IPS-NIHi7 (cell line): Measurements from ENCODE around the gene RPH3AL.
"Not testable (repeated sequence)": the region's sequence is repeated elsewhere in the genome, so short reads cannot be mapped to it uniquely, and the experiment has no call there.

ENCODE experiments used
- DNase-seq: peaks from one replicate; pipeline ENCODE4 v3.0.0; 2012; ENCODE audit warnings: mixed read lengths; ENCODE audit errors: extremely low spot score

The RPH3AL gene

DNA sequence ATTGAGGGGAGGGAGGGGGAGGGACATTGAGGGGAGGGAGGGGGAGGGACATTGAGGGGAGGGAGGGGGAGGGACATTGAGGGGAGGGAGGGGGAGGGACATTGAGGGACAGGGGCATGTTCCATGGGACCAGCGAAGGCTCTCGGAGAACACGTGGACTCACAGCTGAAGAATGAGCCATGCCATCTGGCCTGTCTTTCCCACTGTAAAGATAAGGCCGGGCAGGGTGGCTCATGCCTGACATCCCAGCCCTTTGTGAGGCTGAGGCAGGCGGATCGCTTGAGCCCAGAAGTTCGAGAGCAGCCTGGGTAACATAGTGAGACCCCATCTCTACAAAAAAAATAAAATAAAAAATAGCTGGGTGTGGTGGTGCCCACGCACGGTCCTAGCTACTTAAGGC is 32.5 kb downstream of the RPH3AL start:
- DNase-seq: no peak

DNA sequence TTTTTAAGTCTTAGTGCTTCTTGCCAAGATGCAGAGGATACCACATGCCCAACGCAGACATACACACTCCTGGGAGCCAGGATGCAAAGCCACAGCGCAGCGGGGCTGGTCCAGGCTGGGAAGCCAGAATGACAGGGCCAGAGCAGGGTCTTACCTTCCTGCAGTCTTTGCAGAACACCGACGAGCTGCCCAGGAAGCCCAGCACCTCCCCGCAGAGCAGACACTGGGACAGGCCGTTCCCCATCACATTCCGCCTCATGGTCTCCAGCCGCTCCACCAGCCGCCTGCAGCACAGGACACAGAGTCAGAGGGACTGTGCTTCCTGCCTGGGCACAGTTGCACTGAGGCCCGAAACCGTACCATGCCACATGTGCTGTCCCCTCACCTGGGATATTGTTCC is 33.3 kb downstream of the RPH3AL start:
- DNase-seq: no peak

- DNase-seq: not testable (repeated sequence)
These were observed 35.5 kb downstream of the RPH3AL start for GRCh38 chr17:317070-317469.

GRCh38 chr17:315399-315798 is 37.2 kb downstream of the RPH3AL start:
- DNase-seq: not testable (repeated sequence)

DNA sequence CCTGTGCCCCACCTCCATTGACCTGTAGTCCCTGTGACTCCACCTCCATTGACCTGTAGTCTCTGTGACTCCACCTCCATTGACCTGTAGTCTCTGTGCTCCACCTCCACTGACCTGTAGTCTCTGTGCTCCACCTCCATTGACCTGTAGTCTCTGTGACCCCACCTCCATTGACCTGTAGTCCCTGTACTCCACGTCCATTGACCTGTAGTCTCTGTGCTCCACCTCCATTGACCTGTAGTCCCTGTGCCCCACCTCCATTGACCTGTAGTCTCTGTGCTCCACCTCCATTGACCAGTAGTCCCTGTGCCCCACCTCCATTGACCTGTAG is 38.0 kb downstream of the RPH3AL start:
- DNase-seq: not testable (repeated sequence)

DNA sequence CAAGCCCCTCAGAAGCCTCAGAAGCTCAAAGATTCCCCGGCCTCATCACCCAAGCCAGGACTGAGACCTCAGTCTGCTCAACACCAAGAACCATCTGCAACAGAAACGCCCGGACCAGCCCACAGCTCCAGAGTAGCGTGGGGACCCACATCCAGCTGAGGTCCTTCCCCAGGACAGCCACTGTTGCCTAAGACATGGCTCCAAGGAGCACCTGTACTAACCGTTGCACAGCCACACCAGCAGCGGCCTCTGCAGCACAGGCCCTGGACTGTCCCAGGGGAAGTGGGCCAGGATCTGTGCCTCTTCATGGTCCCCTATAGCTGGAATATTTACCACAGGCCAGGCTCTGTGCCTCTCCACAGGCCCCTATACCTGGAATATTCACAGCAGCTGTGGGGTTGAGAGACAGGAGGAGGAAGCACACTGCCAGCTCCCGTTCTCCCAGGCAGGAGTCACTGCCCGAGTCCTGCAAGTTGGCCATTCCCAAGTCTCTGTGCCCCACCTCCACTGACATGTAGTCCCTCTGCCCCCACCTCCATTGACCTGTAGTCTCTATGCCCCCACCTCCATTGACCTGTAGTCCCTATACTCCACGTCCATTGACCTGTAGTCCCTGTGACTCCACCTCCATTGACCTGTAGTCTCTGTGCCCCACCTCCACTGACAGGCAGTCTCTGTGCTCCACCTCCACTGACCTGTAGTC is 38.5 kb downstream of the RPH3AL start:
- DNase-seq: no peak

DNA sequence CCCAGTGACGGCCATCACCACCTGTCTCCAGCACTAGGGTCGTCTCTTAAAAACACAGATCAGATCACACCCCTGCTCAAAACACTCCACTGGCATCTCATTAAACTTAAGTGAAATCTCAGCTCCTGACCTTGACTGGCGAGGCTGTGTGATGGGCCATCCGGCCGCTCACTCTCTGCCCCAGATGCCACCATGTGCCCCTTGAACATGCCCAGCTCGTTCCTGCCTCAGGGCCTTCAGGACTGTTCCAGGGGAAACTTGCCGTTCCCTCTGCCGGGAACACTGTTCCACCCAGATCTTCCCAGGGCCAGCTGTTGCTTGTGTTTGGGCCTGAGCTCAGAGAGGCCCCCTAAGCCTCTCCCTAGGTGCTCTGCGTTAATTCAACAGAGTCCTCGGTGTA is 39.4 kb downstream of the RPH3AL start:
- DNase-seq: no peak

DNA sequence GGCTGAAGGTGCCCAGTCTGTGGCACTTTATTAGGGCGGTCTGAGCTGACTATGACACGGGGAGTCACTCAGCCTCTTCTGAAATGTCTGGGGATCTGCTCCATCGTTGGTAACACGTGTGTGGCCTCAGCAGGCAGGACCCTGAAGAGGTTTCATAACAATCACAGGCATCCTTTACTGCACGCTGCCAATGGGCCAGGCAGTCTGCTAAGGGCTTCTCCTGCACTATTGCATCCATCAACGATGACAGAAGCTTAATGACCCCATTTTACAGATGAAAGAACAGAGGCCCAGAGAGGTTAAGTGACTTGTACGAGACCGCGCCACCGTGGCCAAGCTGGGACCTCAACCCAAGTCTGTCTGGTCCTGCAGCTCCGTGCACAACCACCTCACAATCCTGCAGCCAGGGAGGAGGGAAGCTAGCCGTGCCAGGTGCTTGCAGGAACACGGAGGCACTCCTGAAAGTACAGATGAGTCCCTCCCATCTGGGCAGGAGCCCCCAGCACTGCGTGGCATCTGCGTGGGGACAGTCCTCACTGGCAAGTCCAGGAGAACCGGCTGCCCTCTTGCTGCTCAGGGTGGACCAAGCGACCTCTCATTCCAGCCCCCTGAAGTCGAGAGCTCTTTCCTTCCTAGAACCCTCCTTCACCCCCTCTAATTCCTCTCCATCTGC is 40.0 kb downstream of the RPH3AL start:
- no peak for DNase-seq

DNA sequence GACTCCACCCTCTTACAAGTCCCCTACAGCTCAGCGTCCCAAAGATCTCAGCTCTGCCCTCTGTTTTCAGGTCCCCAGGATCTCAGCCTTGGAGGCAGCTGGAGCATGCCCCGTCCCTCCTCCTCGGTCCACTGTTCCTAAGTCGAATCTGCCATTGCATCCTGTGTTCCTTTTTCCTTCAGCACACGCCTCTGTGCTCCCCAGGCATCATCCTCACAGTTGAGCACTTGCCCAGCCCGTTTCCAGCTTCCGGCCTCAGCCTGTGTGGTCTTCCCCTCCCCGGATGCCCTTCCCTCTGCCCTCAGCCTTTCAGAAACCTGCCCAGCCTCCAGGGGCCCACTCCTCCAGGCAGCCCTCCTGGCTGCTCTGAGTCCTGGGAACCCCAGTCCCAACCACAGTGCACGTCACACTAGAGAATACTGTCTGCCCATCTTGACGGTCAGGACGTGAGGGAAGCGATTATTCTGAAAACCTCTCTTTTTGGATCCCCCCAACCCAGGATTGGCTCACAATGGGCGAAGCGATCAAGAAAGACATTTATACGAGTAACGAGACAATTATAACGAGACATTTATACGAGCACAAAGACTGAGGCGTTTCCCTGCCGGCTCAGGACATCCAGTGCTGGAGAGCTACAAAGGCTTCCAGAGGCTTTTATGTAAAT is 41.4 kb downstream of the RPH3AL start:
- DNase-seq: no peak

- no peak for DNase-seq
These were observed 42.2 kb downstream of the RPH3AL start for GRCh38 chr17:310111-311010.

DNA sequence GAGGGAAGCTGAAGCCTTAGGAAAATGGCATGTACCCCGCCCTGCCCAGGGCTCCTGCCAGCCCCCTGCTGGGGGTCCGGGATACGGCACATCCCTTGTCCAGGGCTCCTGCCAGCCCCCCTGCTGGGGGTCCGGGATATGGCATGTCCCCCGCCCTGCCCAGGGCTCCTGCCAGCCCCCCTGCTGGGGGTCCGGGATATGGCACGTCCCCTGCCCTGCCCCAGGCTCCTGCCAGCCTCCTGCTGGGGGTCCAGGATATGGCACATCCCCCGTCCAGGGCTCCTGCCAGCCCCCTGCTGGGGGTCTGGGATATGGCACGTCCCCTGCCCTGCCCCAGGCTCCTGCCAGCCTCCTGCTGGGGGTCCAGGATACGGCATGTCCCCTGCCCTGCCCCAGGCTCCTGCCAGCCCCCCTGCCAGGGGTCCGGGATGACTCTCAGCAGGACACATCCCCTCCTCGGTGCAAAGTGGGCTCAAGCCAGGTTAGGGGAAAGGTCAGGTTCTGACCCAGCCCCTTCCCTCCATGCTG is 43.2 kb downstream of the RPH3AL start:
- no peak for DNase-seq

DNA sequence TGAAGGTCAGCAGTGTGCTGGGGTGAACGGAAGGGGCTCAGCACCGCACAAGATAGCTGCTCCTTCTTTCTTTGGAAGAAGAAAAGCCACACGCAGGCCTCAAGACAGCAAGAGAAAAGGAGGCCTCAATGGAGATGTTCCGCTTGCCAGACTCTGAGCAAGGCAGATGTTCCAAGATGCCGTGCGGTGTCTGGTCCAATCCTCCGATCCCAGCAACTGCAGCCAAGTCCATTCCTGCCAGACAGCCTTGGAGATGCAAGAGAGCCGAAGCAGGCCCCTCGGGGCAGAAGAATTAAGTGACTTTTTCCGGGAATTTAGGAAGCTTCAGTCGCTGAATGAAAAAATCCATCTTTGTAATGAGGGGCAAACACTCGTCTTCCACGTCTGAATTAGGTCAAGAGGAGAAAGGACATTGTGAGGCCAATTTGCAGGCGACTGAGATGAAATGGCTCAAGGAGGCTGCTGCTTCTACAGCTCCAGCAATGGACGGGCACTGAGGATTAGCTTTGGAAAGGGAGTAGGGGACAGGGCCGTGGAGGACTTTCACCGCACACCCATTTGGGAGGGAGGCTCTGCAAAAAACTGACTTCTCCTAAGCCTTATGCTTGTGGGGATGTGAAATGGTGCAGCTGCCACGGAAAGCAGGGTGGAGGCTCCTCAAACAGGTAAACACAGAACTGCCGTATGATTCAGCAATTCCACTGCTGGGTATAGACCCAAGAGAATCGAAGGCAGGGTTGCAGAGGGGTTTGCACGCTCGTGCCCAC is 44.7 kb downstream of the RPH3AL start:
- no peak for DNase-seq

DNA sequence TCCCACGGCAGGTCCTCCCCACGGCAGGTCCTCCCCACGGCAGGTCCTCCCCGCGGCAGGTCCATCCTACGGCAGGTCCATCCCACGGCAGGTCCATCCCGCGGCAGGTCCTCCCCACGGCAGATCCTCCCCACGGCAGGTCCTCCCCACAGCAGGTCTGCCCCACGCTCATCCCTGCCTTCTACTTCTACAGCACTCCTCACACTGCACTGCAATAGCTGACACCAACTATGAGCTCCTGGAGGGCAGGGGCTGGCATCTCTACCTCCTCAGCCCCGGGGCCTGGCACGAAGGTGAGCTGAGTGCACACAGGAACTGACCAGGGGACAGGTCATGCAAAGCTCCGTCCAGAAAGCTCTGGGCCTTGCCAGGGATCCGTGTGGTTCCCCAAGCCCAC is 45.3 kb downstream of the RPH3AL start:
- no peak for DNase-seq

DNA sequence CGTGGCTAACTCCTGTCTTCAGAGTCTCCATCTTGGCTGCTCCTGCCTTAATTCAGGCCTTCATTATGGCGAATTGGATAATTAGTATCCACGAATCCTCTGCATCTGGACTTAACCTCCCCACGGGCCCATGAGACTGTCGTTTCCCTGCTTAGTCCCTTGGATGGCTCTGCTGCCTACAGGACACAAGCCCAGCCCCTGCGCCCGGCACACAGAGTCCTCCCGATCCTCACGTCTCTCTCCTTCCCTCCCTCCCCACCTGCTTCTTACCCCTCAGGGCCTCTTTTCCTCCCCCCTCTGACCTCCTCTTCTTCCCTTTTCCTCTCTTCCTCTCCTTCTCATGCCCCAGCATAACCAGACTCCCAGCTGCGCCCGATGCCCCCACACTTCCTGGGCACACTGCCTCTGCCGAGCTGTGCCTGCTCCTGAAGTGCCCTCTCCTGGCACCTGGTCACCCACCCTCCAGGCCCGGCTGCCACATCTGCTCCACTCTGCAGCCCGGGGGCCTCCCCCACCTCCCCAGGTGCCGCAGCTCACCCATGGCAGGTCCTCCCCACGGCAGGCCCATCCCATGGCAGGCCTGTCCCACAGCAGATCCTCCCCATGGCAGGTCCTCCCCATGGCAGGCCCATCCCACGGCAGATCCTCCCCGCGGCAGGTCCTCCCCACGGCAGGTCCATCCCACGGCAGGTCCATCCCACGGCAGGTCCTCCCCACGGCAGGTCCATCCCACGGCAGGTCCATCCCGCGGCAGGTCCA is 45.9 kb downstream of the RPH3AL start:
- no peak for DNase-seq

DNA sequence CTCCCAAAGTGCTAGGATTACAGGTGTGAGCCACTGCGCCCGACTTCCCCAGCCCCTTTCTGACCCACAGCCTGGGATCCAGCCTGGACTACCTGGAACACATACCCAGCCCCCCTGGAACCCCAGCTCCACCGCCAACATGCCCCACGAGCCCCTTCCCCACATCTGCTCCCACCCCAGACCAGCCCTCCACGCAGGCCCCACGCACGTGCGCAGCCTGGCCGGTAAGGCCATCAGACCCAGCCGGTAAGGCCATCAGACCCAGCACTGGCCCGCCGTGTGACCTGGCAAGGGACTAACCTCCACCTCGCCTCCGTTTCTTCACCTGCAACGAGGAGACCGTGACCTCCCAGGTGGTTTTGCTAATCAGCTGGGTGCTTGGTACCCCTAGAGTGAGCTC is 46.5 kb downstream of the RPH3AL start:
- DNase-seq: no peak

DNA sequence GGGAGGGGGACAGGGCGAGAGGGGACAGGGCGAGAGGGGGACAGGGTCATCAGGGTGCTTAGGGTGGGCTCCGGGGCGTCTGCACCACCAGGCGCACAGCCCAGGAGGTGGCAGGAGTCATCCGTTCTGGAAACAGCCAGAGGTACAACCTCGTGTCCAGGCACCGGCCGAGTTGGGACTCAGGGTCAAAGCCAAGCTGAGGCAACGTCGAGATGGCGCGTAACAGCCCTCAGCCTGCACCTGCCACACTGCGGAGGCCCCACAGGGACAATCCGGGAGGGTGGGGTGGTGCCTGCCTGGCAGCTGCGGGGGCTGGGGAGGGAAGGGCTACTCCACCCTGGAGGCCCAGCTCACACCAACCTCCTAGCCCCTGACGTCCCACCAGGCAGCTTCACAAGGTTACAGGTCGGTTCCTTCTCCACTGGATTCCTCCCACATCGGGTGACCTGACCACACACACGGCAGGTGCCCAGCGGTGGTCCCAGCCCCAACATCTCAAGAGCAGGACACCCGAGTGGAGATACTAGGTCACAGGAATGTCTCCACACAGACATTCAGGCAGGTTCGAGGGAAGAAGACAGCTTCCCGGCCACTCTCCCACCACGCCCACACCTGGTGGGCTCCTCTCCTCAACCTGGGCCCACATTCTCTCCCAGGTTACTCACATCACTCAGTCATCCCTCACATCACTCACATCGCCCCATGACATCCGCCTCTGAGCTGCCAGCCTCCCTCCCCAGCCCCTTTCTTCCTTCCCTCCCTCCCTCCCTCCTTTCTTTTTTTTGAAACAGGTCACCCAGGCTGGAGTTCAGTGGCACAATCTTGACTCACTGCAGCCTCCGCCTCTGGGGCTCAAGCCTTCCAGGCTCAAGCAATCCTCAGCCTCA is 47.3 kb downstream of the RPH3AL start:
- DNase-seq: no peak

DNA sequence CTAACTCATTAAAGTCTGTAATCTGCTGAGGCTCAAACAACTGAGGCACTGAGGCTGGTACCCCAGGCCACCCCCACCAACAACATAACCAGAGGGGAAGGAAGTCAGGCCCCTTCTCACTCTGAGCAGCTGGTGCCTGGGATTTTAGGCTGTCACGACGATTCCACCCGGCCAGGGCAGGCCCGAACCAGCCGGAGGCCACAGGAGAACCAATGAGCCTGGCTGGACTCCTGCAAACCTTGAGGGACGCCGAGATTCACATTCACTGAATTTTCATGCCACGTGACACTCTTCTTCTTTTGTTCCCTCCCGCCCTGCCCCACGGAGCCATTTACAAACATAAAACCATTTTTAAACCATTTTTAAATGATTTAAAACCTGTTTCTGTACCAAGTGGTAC is 48.1 kb downstream of the RPH3AL start:
- DNase-seq: no peak

GRCh38 chr17:303168-303567 is 49.4 kb downstream of the RPH3AL start:
- DNase-seq: no peak

DNA sequence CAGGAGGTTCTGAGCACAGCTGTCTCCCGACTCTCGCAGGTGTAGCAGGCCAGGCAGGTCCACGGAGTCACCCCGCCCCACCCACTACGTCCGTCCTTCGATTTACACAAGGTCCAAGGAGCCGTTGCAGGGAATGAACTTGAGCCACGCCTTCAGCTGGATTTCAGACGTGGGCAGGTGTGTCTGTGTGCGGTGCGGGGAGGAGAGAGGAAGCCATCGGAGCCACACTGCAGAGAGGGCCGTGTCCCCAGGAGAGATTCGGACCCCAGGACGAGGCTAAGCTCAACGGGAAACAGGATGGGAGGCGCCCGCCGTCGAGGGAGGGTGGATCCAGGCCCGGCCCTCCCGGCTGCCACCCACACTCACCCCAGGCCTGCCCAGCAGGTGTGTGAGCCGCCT is 50.3 kb downstream of the RPH3AL start:
- no peak for DNase-seq
